Caco-2 (cell line): ENCODE measurements around the gene CACNG4. TPM values are rescaled to one million over a fixed set of nuclear protein-coding genes. Genes with fewer than 3 reads are reported as not detected.

Source experiments
- BruUV-seq: library from RNA; stranded (reverse); fragments of 400-500 nt; replicated peaks from 2 replicates; lab custom pipeline; 2021; lab: Mats Ljungman, UMichigan
- CTCF ChIA-PET: fragments of 300-600 bp; sonication (Branson Sonifier 250); formaldehyde crosslinking; loops from one replicate; lab custom pipeline; 2022; ENCODE audit warnings: antibody characterized with exemption; lab: Charles Lee
- POLR2A ChIA-PET: fragments of 300-600 bp; sonication (Branson Sonifier 250); formaldehyde crosslinking; loops from one replicate; lab custom pipeline; 2022; ENCODE audit warnings: antibody characterized with exemption; lab: Charles Lee
- DNase-seq, 2 experiments: peaks; one replicate each; pipeline versions ENCODE4 v3.0.0 to v3.0.0-alpha.2; 2020 to 2022
- H3K27me3 ChIP-seq: replicated peaks from 2 replicates; pipeline ENCODE4 v1.6.0; 2011; ENCODE audit warnings: low read length; ENCODE audit not compliant: control insufficient read depth, insufficient read depth
- H3K36me3 ChIP-seq: 2 replicates; pipeline ENCODE4 v1.5.1; 2011; ENCODE audit warnings: low read length; ENCODE audit not compliant: control insufficient read depth, insufficient read depth
- H3K4me1 ChIP-seq: fragments of 250-450 bp; sonication (Bioruptor Pico); 2 replicates; pipeline ENCODE4 v1.5.1; 2020; ENCODE audit warnings: mild to moderate bottlenecking
- H3K4me3 ChIP-seq: 2 replicates; pipeline ENCODE4 v1.5.1; 2011; ENCODE audit warnings: low read depth, mild to moderate bottlenecking, control low read depth, low read length
- H3K9me3 ChIP-seq: fragments of 250-450 bp; sonication (Bioruptor Pico); 2 replicates; pipeline ENCODE4 v1.5.1; 2020; ENCODE audit warnings: mild to moderate bottlenecking, moderate library complexity
- H3K27ac Mint-ChIP-seq: one replicate; pipeline ENCODE4 v1.8.0; 2022; ENCODE audit warnings: mixed read lengths; ENCODE audit not compliant: unreplicated experiment
- H3K27me3 Mint-ChIP-seq: one replicate; pipeline ENCODE4 v1.8.0; 2022; ENCODE audit warnings: mixed read lengths; ENCODE audit not compliant: insufficient read depth, unreplicated experiment
- H3K36me3 Mint-ChIP-seq: one replicate; pipeline ENCODE4 v1.8.0; 2022; ENCODE audit warnings: mild to moderate bottlenecking, mixed read lengths; ENCODE audit not compliant: insufficient read depth, unreplicated experiment
- H3K4me1 Mint-ChIP-seq: one replicate; pipeline ENCODE4 v1.8.0; 2022; ENCODE audit warnings: low read depth, mixed read lengths; ENCODE audit not compliant: unreplicated experiment
- H3K4me3 Mint-ChIP-seq: one replicate; pipeline ENCODE4 v1.8.0; 2022; ENCODE audit warnings: mild to moderate bottlenecking, moderate library complexity, mixed read lengths; ENCODE audit not compliant: unreplicated experiment
- H3K9me3 Mint-ChIP-seq: one replicate; pipeline ENCODE4 v1.8.0; 2022; ENCODE audit warnings: mixed read lengths; ENCODE audit not compliant: unreplicated experiment
- CTCF ChIP-seq, 2 experiments: fragments of 200-600 bp in 1 of 2; IDR thresholded peaks; 1 replicate in 1 of 2; 2 replicates in 1 of 2; pipeline versions ENCODE4 v1.5.1 to v1.8.0; 2011 to 2022; ENCODE audit warnings: antibody characterized with exemption in 1 of 2, control low read depth in 1 of 2, inconsistent platforms in 1 of 2, low read depth in 1 of 2, low read length in 1 of 2, mild to moderate bottlenecking in 1 of 2, moderate library complexity in 1 of 2; ENCODE audit not compliant: insufficient read depth in 1 of 2, severe bottlenecking in 1 of 2, unreplicated experiment in 1 of 2
- intact Hi-C: fragments of 100-400 bp; cut with micrococcal nuclease; formaldehyde crosslinking; loops from one replicate; pipeline ENCODE4 v1.10.0; 2022; ENCODE audit not compliant: unreplicated experiment
- total RNA-seq: library from RNA; stranded (reverse); gene quantifications from 2 replicates; pipeline ENCODE4 v1.2.3, GENCODE V29; 2022

CACNG4 gene
- total RNA-seq, 1 experiment from 2014 or later = 12.8 TPM

GRCh38 chr17:66967837-66968543 is 3.5 kb downstream of the CACNG4 start:
- TF ChIP-seq CTCF (IDR thresholded peaks at IDR 0.05; ENCODE audit: insufficient read depth in 1 of 2, low read depth in 1 of 2, low read length in 1 of 2, severe bottlenecking in 1 of 2, unreplicated experiment in 1 of 2) = no peak
- Histone ChIP-seq H3K27me3 (no peaks in the 10 kb centered on the region), H3K9me3 (no peaks in the 10 kb centered on the region), H3K36me3 (peaks cover 2% of the 10 kb centered on the region; the same call in 1 of the 2 replicates), H3K4me1 (peaks cover 54% of the 10 kb centered on the region), H3K4me3 (no peak overlapping the region)
- H3K27ac Mint-ChIP-seq = no peak overlapping the region
- intact Hi-C loops = no loop called here
- H3K27me3 Mint-ChIP-seq = no peaks in the 10 kb centered on the region
- POLR2A ChIA-PET = no interaction called here
- no peaks in the 10 kb centered on the region for H3K9me3 Mint-ChIP-seq
- peaks cover 41% of the 10 kb centered on the region for H3K4me1 Mint-ChIP-seq
- no peak for DNase-seq
- H3K4me3 Mint-ChIP-seq = peak overlapping the region; percentile 46
- CTCF ChIA-PET = no interaction called here
- no TSS peak for BruUV-seq
- peaks cover 6% of the 10 kb centered on the region for H3K36me3 Mint-ChIP-seq

GRCh38 chr17:66968916-66969315 is 4.4 kb downstream of the CACNG4 start:
- H3K9me3 ChIP-seq = no peaks in the 10 kb centered on the region
- Mint-ChIP-seq H3K36me3 (peaks cover 11% of the 10 kb centered on the region), H3K9me3 (no peaks in the 10 kb centered on the region), H3K27ac (no peak overlapping the region), H3K27me3 (no peaks in the 10 kb centered on the region), H3K4me3 (no peak overlapping the region), H3K4me1 (peaks cover 34% of the 10 kb centered on the region)
- peaks cover 2% of the 10 kb centered on the region; the same call in 1 of the 2 replicates for H3K36me3 ChIP-seq
- TF ChIP-seq CTCF (IDR thresholded peaks at IDR 0.05; ENCODE audit: insufficient read depth in 1 of 2, low read depth in 1 of 2, low read length in 1 of 2, severe bottlenecking in 1 of 2, unreplicated experiment in 1 of 2) = no peak
- no TSS peak for BruUV-seq
- H3K27me3 ChIP-seq = no peaks in the 10 kb centered on the region
- H3K4me1 ChIP-seq = peaks cover 45% of the 10 kb centered on the region
- DNase-seq = no peak
- intact Hi-C loops = no loop called here
- ChIA-PET CTCF (no interaction called here), POLR2A (no interaction called here)
- H3K4me3 ChIP-seq = no peak overlapping the region

GRCh38 chr17:66970140-66970539 is 5.6 kb downstream of the CACNG4 start:
- no peaks in the 10 kb centered on the region for H3K9me3 Mint-ChIP-seq
- peaks cover 7% of the 10 kb centered on the region for H3K36me3 Mint-ChIP-seq
- no TSS peak for BruUV-seq
- peaks cover 2% of the 10 kb centered on the region; the same call in 1 of the 2 replicates for H3K36me3 ChIP-seq
- peak overlapping the region; percentile 12 for H3K27ac Mint-ChIP-seq
- no peak overlapping the region for H3K4me3 ChIP-seq
- H3K27me3 Mint-ChIP-seq = no peaks in the 10 kb centered on the region
- ChIA-PET POLR2A (no interaction called here), CTCF (no interaction called here)
- H3K9me3 ChIP-seq = no peaks in the 10 kb centered on the region
- H3K4me1 ChIP-seq = peaks cover 42% of the 10 kb centered on the region
- TF ChIP-seq CTCF (IDR thresholded peaks at IDR 0.05; ENCODE audit: insufficient read depth in 1 of 2, low read depth in 1 of 2, low read length in 1 of 2, severe bottlenecking in 1 of 2, unreplicated experiment in 1 of 2) = no peak
- intact Hi-C loops = no loop called here
- H3K4me1 Mint-ChIP-seq = peaks cover 32% of the 10 kb centered on the region
- no peaks in the 10 kb centered on the region for H3K27me3 ChIP-seq
- no peak overlapping the region for H3K4me3 Mint-ChIP-seq
- DNase-seq = no peak
